GM19468 (cell line): ENCODE results near the gene OR14A2.
"Not testable (repeated sequence)": the region's sequence is repeated elsewhere in the genome, so short reads cannot be mapped to it uniquely, and the experiment has no call there.

ENCODE experiments used
- ATAC-seq: cut with Tn5 transposase; IDR thresholded peaks from one replicate; pipeline ENCODE4 v1.9.1; 2021; ENCODE audit warnings: mild to moderate bottlenecking, moderate library complexity, moderate number of reproducible peaks; ENCODE audit not compliant: unreplicated experiment; ENCODE audit errors: extremely low read depth

OR14A2 gene

DNA sequence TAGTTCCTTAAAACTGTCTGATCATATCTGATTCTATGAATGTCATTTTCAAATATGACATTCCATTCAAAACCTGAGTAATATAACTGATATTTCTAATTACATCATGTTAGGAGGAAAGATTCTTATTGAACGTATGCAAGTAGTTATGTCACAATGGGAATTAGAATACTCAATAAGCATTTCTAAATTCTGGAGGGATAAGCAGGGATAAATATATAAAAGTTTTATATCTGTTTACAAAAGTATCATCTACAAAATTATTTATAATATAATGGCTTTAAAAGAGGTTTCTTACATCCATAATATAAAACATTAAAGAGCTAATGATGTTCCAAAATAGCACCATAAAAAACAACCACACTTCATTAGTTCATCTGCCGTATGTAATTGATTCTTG, at the start of gene OR14A2:
Gene OR14A2 (minus strand): TSS at position 101 of the 400 bp plus-strand sequence.
- ATAC-seq, result no peak

DNA sequence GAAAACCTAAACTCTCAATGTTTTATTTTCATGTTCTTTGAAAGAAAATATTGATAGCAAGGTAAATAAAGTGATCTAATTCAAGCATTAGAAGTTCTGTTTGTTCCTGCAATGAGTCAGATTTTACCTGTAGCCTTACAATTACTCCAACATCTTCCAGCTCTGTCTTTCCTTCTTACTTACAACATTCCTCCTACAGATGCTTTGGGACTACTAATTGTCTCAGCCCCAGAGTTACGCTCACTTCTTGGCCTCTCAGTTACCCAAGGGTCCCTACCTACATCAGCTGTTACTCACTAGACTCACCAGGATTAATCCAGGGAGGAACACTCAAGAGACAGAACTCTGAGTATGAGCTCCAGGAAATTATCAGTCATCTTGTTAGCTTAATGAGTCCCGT, 49.6 kb upstream of the OR14A2 start:
- no peak for ATAC-seq

DNA sequence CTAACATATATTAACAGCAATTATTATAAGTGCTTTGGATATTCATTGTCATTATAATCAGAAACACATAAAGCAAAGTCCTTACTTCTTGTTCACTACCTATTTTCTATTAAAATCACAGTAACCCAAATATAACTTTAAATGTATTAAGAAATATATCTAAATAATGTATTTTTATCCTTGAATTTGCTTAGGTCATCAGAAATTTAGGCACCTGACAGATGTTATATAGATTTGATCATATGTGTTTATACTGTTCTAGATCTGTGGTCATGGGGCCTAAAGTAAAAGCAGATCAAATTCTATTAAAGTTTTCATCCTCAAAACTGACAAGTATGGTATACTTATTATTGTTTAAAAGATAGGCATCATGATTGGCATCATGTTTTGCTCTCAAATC, 21.7 kb upstream of the OR14A2 start:
- ATAC-seq, result no peak

DNA sequence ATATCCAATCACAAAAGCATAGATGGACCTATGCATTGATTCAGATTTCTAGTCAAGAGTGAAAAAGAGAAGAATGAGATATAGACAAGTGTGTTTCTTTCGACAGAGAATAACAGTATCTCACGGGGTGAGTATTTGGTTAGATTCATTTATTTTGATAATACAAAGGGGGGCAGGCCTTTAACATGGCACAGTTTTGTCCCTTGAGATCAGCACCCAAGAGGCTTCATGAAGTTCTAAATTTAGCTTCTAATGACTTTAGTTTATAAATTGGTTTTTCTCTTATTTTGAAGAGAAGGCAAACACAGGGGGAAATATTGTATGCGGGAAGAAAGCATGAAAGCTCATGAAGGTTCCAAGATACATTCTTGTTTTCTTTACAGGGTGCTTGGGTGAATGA, 12.5 kb upstream of the OR14A2 start, which contains the start of gene OR1C1:
Gene OR1C1 (minus strand): TSS at position 101 of the 400 bp plus-strand sequence. CDS start 2,150 bp downstream, outside the sequence.
- no peak for ATAC-seq

DNA sequence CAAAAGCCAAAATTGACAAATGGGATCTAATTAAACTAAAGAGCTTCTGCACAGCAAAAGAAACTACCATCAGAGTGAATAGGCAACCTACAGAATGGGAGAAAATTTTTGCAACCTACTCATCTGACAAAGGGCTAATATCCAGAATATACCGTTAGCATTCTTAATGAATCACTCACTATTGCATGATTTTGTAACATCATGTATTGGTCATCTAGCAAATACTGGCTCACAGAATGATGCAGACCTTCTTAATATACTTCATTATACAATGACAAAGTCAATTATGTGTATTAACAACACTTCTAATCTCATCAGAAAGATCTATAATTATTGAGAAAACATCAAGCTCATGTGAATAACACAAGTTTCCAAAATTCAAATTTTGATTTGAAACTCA, 6.4 kb upstream of the OR14A2 start:
- not testable (repeated sequence) for ATAC-seq

DNA sequence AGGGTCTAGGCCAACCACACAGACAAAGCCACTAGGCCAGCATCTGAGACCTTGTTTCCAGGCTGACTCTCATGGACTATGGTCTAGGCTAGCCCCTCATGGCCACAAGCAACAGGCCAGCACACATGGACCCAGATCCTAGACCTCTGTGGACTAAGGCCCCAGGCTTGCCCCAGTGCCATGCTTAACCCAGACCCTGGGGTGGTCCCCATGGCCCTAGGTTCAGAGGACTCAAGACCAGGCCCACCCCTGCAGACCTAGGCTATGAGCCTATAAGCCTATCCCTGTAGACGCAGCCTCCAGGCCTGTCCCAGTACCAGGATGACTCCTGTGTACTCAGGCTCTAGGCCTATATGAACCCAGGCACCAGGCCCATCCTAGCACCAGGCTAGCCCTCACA, 1.9 kb upstream of the OR14A2 start:
- ATAC-seq, result no peak

DNA sequence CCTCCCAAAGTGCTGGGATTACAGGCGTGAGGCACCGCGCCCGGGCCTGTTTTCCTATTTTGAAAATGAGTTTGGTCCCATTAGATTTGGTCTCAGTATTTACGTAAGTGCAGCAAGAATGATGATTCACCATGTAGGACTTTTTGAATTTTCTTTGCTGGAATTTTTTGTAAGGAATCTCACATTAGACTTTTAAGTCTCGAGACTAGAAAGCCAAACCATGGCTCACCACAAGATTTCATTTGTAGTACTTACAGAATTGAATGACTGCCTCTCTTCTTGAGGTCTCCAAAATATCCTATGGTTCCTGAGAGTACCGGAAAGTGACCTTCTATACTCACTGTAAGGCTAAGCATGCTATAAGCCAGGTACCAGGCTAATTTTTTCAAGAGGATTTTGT, 325 bp downstream of the OR14A2 start:
- no peak for ATAC-seq

DNA sequence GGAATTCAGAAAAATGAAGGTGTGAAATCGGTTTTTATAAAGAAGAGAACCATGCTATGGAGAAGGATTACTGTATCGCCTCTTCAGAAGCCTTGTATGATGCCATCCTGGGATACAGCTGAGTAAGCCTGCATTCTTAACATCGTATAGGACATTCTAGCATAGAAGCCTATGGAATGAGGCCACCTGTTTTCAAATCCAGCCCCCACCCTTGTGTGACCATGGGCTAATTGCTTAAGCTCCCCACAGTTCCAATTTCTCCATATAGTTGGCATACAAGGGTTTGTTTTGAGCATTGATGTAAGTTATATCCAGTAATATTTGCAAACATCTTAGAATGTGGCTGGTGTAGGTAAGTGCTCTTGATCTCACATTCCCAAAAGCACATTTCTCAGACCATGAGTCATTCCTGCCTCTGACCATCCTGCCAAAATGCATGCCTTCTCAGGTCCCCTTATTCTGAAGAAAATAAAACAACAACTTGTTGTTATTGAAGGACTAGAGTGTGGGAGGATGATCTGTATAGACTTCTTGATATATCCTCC, 1.5 kb downstream of the OR14A2 start:
- no peak for ATAC-seq

DNA sequence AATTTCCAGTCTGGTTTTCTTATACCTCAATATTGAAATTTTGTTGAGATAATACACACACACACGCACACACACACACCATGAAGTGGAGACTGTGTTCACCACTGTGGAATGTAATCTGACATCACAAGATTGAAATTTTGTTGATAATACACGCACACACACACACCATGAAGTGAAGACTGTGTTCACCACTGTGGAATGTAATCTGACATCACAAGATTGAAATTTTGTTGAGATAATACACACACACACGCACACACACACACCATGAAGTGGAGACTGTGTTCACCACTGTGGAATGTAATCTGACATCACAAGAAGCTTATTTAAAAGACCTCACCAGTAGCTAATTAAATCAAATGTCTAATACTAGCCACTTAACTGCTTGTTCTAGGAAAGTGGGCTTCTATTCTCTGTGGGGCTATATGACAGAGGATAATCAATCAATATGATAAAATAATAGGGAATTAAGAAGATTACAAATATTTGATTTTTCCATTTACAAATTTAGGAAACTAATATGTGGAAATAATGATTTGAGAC, 5.7 kb downstream of the OR14A2 start:
- not testable (repeated sequence) for ATAC-seq

DNA sequence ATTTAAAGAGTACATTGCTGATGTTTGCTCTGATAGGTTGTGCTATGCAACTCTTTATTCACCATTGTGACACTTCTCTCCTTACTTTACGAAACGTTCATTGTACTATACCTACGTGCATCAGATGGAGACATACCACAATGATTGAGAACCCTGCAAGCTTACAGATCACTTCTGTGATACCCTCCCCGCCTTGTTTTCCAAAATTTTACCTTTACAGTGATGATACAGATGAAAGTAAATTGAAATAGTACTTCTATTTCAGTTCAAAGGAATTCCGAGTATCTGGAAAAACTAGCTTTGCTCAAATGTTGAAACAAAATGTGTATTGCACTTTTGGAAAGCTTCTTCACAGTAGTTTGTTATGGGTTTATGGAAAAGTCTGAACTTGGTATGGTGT, 6.2 kb downstream of the OR14A2 start:
- no peak for ATAC-seq

DNA sequence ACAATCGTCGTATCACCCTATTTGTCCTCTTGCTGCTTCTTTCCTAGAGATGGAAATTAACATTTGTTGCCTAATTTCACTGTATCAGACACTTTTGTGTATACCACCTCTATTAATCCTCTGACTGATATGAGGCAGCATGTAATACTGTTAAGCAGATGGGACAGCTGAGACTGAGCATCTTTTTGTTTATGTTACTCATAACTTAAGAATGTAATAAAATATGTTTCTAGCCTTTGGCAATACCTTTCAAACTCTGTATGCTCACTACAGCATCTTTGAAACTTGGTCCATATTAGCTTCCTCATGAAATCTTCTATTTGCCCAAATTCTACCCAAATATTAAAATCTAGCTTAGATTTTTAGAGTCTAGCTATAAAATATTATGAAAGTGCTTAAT, 7.2 kb downstream of the OR14A2 start:
- ATAC-seq, result no peak

DNA sequence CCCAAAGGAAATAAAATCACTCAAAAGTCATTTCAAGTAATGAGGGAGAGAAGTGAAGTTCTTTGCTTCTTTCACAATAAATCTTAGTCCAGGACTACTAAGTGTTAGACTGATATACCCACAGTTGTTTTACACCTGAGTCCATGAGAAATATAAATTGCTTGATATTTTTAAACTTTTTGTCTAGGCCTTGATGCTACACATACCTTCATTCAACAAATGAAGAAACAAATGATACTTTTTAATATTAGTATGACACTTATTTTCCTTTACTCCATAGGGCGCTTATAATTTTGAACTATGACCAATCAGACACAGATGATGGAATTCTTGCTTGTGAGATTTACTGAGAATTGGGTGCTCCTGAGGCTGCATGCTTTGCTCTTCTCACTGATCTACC, 9.6 kb downstream of the OR14A2 start, which contains the start of gene OR14K1:
Gene OR14K1 (plus strand): TSS at position 301 of the 400 bp plus-strand sequence. CDS start 0 bp downstream, at position 301.
- no peak for ATAC-seq

DNA sequence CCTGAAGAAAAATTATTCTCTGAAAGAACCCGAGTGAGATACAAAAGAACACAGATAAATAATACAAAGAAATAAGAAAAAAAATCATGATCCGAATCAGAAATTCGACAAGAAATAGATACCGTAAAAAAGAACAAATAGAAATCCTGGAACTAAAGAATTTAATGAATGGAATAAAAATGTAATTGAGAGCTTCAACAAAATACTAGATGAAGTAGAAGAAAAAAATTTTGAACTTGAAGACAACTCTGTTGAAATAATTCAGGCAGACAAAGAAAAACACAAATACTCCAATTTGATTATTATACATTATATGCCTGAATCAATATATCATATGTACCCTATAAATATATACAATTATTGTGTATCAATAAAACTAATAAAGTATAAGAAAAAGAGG, 26.7 kb downstream of the OR14A2 start:
- no peak for ATAC-seq

DNA sequence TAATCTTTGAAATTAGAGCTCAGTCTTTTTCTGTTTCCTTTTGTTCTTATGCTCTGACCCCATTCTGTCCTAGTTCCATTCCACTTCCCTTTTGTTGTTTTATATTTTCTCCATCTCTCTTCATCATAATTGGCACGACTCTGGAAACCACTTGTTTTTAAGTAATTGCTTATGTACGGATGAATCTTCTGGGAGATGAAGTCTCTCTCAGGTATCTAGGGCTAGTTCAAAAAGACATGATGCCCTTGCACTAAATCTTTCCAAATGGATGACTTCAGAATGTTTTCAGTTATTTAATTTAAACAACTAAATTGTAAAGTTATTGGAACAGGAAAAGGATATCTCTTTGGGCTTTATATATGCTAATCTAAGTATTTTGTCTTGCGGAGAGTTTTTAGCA, 31.4 kb downstream of the OR14A2 start, which contains the start of gene OR6F1:
Gene OR6F1 (minus strand): TSS at position 101 of the 400 bp plus-strand sequence. CDS start 3,891 bp downstream, outside the sequence.
- ATAC-seq, result no peak

DNA sequence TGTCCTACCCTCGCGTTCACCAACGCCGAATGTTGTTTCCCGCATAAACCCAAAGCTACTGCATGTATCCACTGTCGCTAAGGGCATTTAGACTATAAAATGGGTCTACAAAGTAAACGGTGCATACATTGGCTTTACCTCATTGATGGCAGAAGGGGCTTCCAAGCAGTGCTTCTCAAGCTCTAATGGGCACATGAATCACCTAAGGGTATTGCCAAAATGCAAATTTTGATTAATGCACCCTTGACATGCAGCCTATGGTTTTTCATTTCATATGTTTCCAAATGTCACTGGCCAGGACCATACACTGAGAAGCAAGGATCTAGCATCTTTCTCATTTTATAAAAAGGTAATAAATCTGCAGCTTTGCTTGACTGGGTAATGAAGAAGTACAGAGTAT, 34.2 kb downstream of the OR14A2 start:
- ATAC-seq, result no peak

DNA sequence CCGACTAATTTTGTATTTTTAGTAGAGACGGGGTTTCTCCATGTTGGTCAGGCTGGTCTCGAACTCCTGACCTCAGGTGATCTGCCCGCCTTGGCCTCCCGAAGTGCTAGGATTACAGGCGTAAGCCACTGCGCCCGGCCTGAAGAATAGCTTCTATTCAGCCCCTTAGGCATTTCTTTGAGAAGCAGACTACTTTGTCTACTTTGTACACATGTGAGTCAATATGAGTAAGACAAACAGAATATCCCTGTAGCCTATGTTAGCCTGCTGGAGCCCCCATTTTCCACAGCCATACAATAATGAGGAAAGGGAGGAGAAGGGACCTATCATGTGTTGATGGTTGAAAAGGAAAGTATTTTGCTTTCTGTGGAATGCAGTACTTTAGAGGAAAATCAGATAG, 37.3 kb downstream of the OR14A2 start:
- not testable (repeated sequence) for ATAC-seq

DNA sequence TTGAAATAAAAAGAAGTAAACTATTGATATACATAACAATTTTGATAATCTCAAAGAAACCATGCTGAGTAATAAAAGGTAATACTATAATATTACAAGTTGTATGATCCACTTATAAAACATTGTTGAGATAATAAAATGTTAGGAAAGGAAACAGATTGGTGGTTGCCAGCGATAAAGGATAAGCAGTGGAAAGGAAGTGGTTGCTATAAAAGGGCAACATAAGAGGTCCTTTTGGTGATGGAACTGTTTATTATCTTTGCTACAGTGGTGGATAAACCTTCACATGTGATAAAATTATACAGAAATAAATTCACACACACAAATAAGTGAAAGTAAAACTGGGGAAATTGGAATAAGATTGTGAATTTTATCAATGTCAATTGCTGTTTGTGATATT, 46.6 kb downstream of the OR14A2 start:
- ATAC-seq, result no peak

DNA sequence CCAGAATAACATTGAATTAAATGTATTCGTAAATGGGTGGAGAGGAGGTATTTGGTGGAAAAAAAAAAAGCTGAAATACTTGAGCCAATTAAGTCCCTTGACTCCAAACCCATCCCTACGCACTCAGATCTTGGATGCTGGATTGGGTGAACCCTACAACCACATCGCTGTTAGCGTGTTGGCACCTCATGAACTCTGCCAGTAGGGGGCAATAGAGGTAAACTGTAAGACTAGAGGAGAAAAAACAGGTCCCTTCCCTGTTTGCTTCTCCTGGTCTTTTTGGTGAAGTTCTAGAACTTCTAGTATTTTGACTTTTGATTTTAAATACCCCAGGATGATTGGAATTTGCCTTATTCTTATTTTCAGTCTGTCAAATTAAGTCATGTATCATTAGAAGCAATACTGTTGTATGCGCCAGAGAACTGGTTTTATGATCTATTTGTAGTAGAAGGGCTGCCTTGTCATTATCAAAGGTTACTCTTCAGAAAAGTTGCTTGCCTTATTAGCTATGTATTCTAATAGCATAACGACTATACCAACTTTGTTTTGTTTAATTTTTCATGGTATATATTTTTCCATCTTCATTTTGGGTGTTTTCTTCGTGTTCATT, 66.5 kb downstream of the OR14A2 start:
- ATAC-seq, result peak; percentile 77

DNA sequence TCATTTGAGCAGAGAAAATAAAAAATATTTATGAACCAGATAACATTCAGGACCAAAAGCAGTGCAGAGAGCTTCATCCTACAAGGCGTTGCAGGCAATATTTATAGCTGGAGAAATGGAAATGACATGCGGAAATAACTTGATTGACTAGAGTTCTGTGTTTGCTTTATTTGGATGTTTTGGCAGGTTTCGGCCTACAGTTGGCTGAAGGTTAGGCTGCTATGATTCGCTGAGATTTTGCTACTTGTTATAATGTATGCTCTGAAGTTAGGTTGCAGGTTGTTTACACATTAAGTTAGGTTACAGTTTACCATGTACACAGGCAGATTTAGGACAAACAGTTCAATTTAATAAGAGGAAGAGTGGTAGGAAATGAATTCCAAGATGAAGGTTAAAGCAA, 67.8 kb downstream of the OR14A2 start:
- no peak for ATAC-seq

DNA sequence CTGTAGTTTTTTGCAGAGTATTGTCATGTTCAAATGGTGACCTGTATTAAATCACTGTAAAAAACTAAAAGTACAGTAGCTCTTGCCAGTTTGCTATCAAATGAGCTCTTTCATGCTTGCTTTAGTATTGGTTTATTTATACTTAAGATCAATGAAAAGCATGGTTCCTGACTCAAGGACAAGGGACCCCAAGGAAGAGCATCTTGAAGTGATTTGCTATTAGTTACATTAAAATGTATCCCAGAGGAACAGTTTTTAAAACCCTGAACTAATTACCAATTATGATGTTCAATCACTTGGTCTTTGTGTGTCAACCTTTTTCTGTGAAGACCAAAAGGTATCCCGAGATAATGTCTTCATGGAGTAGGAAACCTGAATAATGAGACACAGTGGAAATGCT, 68.3 kb downstream of the OR14A2 start, which contains the start of gene OR13G1:
Gene OR13G1 (minus strand): TSS at position 101 of the 400 bp plus-strand sequence. CDS start 6,698 bp downstream, outside the sequence.
- no peak for ATAC-seq
